ENCODE data around the gene A2M.

GRCh38 chr12:9111525-9111924, 4.2 kb downstream of the A2M start:
- TF ChIP-seq, protein P1, sequence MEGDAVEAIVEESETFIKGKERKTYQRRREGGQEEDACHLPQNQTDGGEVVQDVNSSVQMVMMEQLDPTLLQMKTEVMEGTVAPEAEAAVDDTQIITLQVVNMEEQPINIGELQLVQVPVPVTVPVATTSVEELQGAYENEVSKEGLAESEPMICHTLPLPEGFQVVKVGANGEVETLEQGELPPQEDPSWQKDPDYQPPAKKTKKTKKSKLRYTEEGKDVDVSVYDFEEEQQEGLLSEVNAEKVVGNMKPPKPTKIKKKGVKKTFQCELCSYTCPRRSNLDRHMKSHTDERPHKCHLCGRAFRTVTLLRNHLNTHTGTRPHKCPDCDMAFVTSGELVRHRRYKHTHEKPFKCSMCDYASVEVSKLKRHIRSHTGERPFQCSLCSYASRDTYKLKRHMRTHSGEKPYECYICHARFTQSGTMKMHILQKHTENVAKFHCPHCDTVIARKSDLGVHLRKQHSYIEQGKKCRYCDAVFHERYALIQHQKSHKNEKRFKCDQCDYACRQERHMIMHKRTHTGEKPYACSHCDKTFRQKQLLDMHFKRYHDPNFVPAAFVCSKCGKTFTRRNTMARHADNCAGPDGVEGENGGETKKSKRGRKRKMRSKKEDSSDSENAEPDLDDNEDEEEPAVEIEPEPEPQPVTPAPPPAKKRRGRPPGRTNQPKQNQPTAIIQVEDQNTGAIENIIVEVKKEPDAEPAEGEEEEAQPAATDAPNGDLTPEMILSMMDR (conservative IDR thresholded peaks at IDR 0.05; ENCODE audit: low read depth, low read length): no peak
- TF ChIP-seq EZH2 (IDR thresholded peaks at IDR 0.05; ENCODE audit: low read length, unreplicated experiment): no peak

All from PC-3 (cell line).